ENCODE data around the gene SQSTM1.
A peak's percentile ranks its signal among the peaks of the same experiment; 100 is the strongest.
"Not testable (repeated sequence)": the region's sequence is repeated elsewhere in the genome, so short reads cannot be mapped to it uniquely, and the experiment has no call there.

Gene SQSTM1

DNA sequence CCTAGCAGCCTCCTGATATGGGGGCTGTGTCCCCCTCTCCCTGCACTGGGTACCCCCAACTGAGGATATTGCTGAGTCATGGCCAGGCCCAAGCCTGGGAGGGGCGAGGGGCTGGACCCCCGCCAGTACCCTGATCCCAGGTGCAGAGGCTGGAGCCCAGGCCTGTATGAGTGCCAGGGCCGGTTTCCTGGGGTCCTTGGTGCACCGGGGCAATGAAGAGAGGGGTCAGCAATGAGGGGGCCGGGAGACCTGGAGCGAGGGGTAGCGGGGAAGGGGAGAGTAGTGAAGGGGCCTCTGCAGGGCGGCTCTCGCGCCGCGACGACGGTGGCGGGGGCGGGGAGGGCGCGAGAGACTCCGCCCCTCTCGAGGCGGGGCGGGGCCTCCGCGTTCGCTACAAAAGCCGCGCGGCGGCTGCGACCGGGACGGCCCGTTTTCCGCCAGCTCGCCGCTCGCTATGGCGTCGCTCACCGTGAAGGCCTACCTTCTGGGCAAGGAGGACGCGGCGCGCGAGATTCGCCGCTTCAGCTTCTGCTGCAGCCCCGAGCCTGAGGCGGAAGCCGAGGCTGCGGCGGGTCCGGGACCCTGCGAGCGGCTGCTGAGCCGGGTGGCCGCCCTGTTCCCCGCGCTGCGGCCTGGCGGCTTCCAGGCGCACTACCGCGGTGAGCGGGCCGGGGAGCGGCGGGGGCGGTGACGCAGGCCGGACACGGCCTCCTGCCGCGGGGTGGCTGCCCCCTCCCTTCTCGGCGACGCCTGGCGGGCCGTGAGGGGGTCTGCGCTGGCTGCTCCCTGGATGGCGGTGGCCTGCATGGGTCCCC, at the start of gene SQSTM1:
SQSTM1 (plus strand) TSS at position 423 of the 815 bp plus-strand sequence; CDS start at position 455, 32 bp downstream.
- peak; percentile 60 to 77 (median 72) for DNase-seq (ENCODE audit: low read depth in 4 of 4, low spot score in 1 of 4)

DNA sequence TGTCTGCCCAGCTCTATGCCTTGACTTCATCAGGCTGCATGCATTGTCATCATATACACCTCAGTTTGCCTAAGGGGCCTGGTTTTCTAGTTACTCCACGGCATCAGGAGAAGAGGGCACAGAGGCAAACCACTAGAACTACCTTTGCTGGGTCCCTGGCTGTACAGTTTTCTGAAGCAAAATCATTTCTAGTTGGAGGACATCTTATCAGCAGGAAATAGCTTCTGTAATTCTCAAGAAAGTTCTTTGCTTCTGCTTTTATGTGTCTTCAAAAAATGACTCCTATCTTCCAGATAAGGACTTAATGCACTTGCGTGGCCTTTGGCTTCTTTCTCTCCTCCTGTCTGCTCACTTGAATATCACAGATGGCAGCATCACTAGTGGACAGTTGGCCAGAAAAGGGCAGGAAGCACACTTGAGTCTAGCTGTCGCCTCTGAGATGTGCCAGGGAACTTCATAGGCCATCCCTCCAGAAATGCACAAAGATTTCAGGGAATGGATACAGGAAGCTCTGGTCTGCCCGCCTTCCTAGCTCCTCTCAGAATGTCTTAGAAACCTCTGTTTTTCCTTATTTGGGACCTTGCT, 49.3 kb upstream of the SQSTM1 start:
- DNase-seq (ENCODE audit: low read depth in 4 of 4, low spot score in 1 of 4): no peak

DNA sequence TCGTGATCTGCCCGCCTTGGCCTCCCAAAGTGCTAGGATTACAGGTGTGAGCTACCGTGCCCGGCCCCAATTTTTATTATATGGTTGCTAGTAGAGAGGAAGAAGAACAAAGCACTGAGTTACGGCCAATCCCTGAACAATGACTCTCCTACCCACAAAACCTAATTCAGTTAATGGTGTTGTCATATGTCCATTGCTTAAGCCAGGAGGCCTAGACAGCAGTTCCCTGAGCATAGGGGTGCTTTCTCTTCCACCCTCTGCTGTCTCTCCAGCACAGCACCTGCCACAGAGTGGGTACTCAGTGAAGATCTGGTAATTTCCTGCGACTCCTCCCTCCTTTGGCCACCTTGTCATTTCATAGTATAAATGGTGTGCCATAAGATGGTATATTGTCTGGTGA, 48.4 kb upstream of the SQSTM1 start:
- no peak for DNase-seq (ENCODE audit: low read depth in 4 of 4, low spot score in 1 of 4)

DNA sequence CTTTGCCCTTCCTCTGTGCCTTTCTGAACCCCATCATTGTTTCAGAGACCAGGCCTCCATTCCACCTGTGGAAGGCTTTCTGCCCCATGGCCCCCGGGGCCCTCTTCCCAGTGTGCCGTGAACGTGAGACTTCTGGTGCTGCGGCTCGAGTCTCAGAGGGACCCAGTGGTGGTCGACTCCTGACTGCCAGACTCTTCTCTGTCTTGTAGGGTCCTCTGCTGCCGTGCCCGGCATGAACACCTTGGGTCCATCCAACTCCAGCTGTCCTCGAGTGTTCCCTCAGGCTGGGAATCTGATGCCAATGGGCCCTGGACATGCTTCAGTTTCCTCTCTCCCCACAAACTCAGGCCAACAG, 47.0 kb upstream of the SQSTM1 start:
- no peak for DNase-seq (ENCODE audit: low read depth in 4 of 4, low spot score in 1 of 4)

DNA sequence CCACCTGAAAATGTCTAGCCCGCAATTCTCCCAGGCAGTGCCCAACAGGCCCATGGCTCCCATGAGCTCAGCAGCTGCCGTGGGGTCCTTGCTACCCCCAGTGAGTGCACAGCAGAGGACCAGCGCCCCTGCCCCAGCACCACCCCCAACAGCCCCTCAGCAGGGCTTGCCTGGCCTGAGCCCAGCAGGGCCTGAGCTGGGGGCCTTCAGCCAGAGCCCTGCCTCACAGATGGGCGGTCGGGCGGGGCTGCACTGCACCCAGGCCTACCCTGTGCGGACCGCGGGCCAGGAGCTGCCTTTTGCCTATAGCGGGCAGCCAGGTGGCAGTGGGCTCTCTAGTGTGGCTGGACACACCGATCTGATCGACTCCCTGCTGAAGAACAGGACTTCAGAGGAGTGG, 46.3 kb upstream of the SQSTM1 start:
- no peak for DNase-seq (ENCODE audit: low read depth in 4 of 4, low spot score in 1 of 4)

DNA sequence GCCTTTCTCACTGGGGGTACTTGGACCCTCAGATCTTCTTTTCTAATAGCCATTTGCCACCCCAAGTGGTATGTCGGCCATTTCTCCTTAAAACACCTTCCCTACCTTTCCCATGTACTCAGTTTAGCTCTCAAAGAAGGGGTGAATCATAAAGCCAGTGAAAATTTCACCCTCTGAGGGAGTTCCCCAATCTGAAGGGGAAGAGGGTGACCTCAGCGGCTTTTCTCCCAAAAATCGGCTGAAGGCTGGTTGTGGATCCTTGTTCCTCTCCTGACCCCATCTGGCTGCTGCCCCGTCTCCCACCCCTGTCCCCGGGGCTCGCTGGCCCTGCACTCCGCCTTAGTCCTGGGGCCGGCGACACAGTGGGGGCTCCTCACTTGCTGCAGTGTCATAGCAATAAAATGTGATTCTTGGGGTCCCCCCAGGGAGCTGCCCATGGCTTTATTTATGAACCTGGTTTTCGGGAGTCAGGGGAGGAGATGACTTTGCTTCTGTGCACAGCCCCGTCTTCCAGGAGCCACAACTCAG, 44.2 kb upstream of the SQSTM1 start:
- DNase-seq (ENCODE audit: low read depth in 4 of 4, low spot score in 1 of 4): no peak

DNA sequence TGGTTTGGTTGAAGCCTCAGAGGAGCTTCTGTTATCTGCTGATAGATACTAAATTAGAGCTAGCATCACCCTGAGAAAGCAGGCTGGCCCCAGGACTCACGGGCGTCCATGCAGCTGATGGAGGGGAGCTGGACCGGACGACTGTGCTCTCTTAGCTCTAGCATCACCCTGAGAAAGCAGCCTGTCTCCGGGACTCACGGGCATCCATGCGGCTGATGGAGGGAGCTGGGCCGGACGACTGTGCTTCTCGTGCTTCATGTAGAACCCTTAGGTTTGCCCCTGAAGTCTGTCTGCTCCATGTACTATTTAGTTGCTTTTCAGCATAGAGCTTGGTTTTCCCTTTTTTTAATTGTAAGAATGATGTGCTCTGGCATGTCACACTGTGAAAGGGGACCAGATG, 43.2 kb upstream of the SQSTM1 start:
- DNase-seq (ENCODE audit: low read depth in 4 of 4, low spot score in 1 of 4): no peak

DNA sequence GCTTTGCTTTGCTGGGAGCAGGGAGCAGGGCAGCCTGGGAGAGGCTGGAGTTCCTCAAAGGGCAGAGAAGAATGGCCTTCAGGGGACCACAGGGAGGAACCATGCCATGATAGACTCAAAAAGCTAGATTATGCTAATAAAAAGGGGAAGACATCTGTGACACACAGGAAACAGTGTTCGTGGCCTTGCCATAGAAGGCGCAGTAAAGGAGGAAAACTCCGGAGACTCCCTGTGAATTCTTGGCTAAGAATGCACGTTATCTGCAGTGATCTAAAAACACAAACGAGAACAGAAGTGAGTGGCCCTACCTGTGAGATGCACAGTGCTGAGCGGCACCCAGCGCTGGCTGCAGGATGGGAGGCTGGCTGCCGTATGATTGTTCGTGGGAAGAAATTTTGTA, 42.8 kb upstream of the SQSTM1 start:
- no peak for DNase-seq (ENCODE audit: low read depth in 4 of 4, low spot score in 1 of 4)

DNA sequence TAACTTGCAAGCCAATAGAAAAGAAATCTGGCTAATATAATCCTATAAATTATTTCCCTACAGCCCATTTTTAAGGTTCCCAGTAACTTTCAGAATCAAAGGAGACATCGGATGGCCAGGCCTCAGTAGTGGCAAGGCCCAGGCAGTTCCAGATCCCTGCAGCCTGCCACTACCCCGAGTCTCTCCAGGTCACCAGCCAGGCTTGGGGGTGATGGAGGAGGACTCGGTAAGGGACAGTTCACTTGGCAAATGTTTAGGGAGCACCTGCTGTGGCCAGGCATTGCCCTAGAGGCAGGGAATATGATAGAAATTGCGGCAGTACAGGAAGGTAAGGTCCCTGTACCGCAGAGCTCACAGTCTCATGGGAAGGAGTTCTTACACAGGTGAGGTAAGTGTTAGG, 42.1 kb upstream of the SQSTM1 start:
- no peak for DNase-seq (ENCODE audit: low read depth in 4 of 4, low spot score in 1 of 4)

DNA sequence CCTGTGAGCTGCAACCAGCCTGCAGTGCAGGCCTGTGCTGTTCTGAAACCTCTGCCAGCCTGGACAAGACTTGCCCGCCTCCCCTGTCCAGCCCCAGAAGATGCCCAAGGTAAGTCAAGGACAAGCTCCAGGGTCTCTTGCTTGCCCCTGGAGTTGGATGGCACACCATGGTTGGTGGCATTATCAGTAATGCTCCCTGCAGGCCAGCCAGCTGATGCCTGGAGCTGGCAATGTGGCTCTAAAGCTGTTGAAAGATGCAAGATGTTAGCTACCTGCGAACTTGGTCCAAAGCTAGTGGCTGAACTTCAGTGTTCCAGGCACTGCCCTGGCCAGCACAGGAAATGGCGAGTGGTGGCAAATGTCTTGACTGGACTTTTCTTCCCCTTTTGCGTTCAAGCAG, 40.9 kb upstream of the SQSTM1 start:
- no peak for DNase-seq (ENCODE audit: low read depth in 4 of 4, low spot score in 1 of 4)

DNA sequence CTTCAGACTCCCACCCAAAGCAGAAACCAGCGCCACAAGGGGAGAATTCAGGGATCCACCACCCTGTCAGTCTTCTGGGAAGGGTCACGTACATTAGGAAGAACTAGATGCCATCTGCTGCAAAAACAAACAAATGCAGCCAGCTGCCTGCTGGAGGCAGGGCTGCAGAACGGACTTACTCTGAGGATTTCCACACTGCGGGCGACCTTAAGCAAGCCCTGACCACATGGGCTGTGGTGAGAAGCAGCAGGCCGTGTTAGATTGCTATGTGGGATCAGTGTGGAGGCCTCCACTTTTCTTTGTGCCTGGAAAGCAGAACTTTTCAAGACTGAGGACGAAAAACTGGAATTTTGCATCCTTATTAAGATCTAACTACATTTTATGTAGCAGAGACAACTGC, 40.3 kb upstream of the SQSTM1 start:
- no peak for DNase-seq (ENCODE audit: low read depth in 4 of 4, low spot score in 1 of 4)

DNA sequence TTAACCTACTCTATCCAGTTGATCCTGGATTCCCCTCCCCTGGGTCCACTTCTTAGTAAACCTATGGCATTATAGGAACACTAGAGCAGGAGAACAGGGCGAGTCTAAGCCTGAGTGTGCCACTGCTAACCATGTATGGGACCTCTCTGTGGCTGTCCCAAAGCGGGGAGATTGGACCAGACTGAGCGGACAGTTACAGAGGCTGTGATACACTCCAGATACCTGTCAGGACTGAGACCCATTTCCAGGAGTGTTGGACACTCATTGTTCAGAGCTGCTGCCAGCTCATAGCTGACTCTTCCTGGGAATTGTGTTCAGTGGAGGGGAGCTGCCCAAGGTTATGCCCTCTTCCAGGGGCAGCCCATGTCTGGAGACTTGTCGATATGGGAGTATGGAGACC, 38.9 kb upstream of the SQSTM1 start:
- no peak for DNase-seq (ENCODE audit: low read depth in 4 of 4, low spot score in 1 of 4)

DNA sequence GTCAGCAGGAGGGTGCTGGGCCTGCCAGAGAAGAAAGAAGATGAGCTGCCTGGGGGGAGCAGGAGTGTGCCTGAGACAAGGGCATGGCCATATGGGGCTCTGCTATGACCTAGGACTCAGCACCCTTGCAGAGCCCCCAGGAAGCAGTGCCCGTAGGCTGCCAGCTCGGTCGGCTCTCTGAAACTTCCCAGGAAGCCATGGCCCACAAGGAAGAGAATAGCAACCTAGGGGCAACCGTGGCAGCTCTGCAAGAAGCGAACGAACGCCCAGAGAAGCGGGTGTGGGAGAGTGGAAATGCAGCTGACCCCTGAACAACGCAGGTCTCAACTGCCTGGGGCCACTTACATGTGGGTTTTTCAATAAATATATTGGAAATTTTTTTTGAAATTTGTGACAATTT, 37.6 kb upstream of the SQSTM1 start:
- DNase-seq (ENCODE audit: low read depth in 4 of 4, low spot score in 1 of 4): no peak

DNA sequence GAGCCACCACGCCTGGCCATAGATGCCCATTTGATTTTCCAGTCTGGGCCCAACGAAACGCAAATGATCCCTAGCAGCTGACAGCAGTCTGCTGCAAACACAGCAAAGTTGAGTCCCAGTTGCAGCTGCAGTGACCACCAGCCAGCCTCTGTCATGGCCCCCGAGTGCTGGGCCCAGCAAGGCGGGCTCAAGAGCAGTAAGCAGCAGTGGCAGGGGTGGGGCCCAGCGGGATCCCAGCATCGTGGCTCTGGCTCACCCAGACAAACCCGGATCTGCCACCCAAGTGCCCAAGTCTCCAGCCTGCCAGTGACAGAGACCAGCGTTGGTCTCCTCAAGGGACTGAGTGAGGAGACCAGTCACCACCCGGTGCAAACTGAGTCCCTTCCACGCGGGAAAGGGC, 33.8 kb upstream of the SQSTM1 start:
- no peak for DNase-seq (ENCODE audit: low read depth in 4 of 4, low spot score in 1 of 4)

DNA sequence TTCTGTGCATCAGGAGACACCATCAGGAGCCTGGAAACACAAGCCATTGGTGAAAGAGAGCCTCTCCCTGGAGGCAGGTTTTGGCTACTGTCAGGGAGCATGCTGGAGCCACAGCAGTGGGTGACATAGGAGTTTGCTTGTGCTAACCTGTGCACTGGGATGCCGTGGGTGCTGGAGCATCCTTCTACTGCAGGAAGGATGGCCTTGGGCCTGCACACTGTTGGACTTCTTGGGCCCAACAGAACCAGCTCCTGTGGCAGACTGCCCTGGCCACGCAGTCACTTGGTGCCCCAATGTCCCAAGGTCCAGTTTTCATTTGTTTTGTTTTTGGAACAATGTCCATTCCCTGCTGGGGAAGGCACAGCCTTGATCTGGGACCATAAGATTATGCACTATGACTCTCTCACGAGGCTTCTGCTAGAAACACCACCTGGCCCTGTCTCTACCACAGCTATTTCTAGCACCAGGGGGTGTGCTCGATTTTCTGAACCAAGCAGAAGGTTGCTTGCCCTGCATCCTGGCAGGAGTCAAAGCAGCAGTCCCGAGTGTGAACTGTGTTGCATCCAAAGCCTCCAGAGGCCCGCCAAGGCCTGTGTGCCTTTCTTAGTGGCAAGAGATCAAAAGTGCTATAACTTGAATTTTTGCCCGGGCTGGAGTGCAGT, 32.4 kb upstream of the SQSTM1 start:
- no peak for DNase-seq (ENCODE audit: low read depth in 4 of 4, low spot score in 1 of 4)

DNA sequence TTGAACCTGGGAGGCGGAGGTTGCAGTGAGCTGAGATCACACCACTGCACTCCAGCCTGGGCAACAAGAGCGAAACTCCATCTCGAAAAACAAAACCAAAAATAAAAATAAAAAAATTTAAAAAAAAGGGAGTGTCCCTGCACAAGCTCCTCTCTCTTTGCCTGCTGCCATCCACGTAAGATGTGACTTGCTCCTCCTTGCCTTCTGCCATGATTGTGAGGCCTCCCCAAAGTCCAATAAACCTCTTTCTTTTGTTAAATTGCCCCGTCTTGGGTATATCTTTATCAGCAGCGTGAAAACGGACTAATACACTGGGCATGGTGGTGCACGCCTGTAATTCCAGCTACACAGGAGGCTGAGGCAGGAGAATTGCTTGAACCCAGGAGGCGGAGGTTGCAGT, 31.4 kb upstream of the SQSTM1 start:
- DNase-seq (ENCODE audit: low read depth in 4 of 4, low spot score in 1 of 4): not testable (repeated sequence)

DNA sequence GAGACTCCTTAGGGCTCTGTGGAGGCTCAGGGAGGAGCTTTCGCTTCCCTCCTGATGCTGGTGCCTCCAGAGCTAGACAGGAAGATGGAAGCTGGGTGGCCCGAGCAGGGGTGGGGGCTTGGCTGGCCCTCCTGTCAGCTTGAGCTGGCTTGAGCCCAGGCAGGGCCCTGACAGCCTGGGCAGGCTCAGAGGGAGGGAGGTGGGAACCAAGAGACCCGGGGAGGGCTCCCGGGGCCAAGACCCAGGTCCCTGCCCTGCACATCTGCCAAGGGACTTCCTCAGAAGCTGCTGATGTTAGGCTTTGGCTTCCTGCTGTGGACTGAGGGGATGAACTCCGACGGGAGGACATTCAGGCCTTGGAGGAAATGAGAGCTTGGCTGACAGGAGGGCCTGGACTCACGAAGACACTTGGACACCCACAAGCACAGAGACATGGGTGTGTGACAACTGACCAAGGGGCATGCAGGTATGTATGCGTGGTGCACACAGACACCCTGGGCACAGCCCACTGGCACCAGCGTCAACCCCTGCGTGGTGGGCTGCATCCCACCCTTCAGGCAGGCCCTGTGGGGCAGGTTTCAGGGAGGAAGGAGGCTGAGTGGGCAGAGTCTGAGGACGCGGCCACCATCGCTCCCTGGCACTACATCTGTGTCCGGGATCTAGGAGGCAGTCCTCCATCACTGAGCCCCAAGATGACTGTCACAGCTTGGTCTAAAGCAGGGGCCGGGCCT, 28.7 kb upstream of the SQSTM1 start:
- no peak for DNase-seq (ENCODE audit: low read depth in 4 of 4, low spot score in 1 of 4)

DNA sequence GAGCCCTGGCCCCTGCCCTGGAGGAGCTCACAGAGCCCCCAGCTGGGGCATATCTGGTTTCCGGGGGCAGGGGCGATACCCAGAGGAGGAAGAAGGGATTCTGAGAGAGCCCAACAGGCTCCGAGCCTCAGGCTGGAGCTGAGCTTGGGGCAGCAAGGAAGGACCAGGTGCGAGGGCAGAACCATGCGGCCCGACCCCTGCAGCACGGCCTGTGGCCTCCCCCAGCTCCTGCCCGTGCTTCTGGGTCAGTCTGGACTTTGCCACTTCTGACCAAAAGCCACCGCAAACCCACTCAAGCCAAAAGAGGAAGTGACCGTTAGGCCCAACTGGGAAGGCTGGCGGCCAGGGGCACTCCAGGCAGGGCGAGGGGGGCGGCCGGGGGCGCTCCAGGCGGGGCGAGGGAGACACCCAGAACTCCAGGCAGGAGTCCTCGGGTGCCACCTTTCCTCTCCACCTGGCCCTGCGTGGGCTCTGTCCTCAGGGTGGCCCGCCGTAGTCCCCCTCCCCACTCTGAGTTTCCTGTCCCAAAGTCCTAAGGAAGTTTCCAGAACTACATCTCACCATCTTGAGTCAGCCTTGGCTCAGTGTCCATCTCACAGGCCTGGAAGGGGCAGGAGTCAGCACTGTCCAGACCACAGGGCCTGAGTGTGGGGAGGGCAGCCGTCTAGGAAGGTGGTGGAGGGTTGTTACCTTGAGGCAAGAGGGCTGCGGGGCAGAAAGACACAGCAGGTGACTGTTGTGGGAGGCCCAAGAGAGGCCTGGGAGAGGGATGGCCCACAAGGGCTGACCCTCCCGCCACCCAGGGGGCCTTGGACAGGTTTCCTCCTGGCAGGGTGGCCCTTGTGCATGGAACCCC, 27.9 kb upstream of the SQSTM1 start:
- DNase-seq (ENCODE audit: low read depth in 4 of 4, low spot score in 1 of 4): no peak

DNA sequence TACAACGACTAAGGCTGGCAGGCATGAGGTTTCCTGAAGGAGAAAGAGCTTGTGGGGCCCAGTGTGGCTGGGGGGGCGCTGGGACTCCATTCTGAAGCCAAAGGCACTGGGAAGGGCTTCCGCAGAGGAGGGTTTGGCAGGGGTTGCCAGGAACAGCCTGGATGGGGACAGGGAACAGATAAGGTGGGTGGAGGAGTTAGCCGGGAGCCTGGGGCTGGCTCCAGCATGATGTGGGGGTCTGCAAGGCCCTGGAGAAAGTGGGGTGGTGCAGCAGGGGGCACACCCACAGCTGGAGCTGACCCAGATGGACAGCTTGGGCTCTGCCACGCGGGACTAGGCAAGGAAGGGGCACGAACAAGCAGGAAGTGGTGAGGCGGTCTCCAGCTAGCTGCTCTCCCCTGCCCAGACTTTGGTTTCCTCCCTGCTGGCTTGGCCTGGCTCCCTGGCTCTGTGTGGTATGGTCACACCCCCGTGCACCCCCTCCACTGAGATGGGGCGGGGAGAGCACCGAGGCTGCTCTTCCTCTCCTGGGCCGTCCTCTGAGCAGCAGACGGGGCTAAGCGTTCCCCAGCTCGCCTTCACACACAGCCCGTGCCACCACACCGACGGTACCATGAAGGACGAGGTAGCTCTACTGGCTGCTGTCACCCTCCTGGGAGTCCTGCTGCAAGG, 27.1 kb upstream of the SQSTM1 start, which contains the start of gene LTC4S:
LTC4S (plus strand) TSS at position 519 of the 672 bp plus-strand sequence; CDS start at position 614, 95 bp downstream.
- DNase-seq (ENCODE audit: low read depth in 4 of 4, low spot score in 1 of 4): no peak

DNA sequence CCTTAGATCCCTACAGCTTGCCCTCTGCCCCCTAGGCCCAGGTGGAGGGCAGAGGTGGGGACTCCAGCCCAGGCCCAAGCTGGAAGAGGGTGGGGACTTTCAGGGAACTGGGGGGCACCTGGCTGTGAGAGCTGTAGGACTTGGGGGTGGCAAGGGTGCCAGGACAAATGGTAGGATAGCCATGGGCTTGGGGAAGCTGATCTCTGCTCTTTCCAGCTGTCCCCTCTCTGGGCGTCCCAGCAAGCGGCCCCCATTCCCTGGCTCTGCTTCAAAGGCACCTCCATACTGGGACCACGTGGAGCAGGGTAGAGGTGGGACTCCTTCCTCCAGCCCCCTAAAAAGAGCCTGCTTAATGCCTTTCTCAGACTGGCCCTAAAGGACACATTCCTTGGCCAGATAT, 26.5 kb upstream of the SQSTM1 start:
- no peak for DNase-seq (ENCODE audit: low read depth in 4 of 4, low spot score in 1 of 4)
